SK-N-SH treated with all-trans-retinoic acid at 6 μM for 48 hours (cell line): ENCODE results near the gene MS4A5.

Source experiments
- ATAC-seq: fragments of 200-7000 bp; cut with Tn5 transposase; 3 replicates; pipeline ENCODE4 v1.9.1; 2020; ENCODE audit warnings: mild to moderate bottlenecking, moderate library complexity
- ARNTL ChIP-seq: fragments of 450-650 bp; formaldehyde crosslinking; IDR thresholded peaks from 2 replicates; pipeline ENCODE4 v1.5.0; 2020; ENCODE audit warnings: low read depth, mild to moderate bottlenecking, moderate library complexity, borderline replicate concordance
- BACH2 ChIP-seq: fragments of 250-450 bp; sonication (Bioruptor Pico); IDR thresholded peaks from 2 replicates; pipeline ENCODE4 v1.9.0; 2021; ENCODE audit warnings: mild to moderate bottlenecking, borderline replicate concordance
- CSDC2 ChIP-seq: fragments of 250-450 bp; sonication (Bioruptor Pico); IDR thresholded peaks from 2 replicates; pipeline ENCODE4 v1.5.0; 2020; ENCODE audit warnings: mild to moderate bottlenecking, moderate library complexity
- ESRRG ChIP-seq: fragments of 250-450 bp; sonication (Bioruptor Pico); IDR thresholded peaks from 2 replicates; pipeline ENCODE4 v1.6.1; 2021; ENCODE audit warnings: mild to moderate bottlenecking
- ISL1 ChIP-seq: fragments of 250-450 bp; sonication (Bioruptor Pico); IDR thresholded peaks from 2 replicates; pipeline ENCODE4 v2.1.2; 2022; ENCODE audit warnings: mild to moderate bottlenecking, moderate library complexity
- OSR1 ChIP-seq: fragments of 250-450 bp; sonication (Bioruptor Pico); IDR thresholded peaks from 2 replicates; pipeline ENCODE4 v1.8.0; 2022; ENCODE audit warnings: moderate library complexity, mild to moderate bottlenecking, inconsistent platforms
- RARB ChIP-seq: fragments of 250-450 bp; sonication (Bioruptor Pico); IDR thresholded peaks from 2 replicates; pipeline ENCODE4 v1.8.0; 2021; ENCODE audit warnings: mild to moderate bottlenecking, moderate library complexity
- SNAI2 ChIP-seq: fragments of 250-450 bp; sonication (Bioruptor Pico); IDR thresholded peaks from 2 replicates; pipeline ENCODE4 v1.5.0; 2020; ENCODE audit warnings: mild to moderate bottlenecking, moderate library complexity
- TCF4 ChIP-seq: fragments of 250-450 bp; sonication (Bioruptor Pico); IDR thresholded peaks from 2 replicates; pipeline ENCODE4 v1.8.0; 2021; ENCODE audit warnings: mild to moderate bottlenecking, moderate library complexity, borderline replicate concordance
- TOX ChIP-seq: fragments of 250-450 bp; sonication (Bioruptor Pico); IDR thresholded peaks from 2 replicates; pipeline ENCODE4 v1.8.0; 2021; ENCODE audit warnings: mild to moderate bottlenecking, moderate library complexity, borderline replicate concordance
- ZC3H10 ChIP-seq: fragments of 250-450 bp; sonication (Bioruptor Pico); IDR thresholded peaks from 2 replicates; pipeline ENCODE4 v1.5.1; 2021; ENCODE audit warnings: mild to moderate bottlenecking, moderate library complexity
- ZFP3 ChIP-seq: fragments of 250-450 bp; sonication (Bioruptor Pico); IDR thresholded peaks from 2 replicates; pipeline ENCODE4 v1.5.0; 2020; ENCODE audit warnings: mild to moderate bottlenecking, moderate library complexity
- ZFP30 ChIP-seq: fragments of 450-650 bp; formaldehyde crosslinking; IDR thresholded peaks from 2 replicates; pipeline ENCODE4 v1.5.0; 2022; ENCODE audit warnings: mild to moderate bottlenecking, moderate library complexity
- ZNF565 ChIP-seq: fragments of 450-650 bp; formaldehyde crosslinking; conservative IDR thresholded peaks from 2 replicates; pipeline ENCODE4 v1.5.0; 2020; ENCODE audit warnings: low read depth, mild to moderate bottlenecking, moderate library complexity
- ZNF70 ChIP-seq: fragments of 450-650 bp; formaldehyde crosslinking; IDR thresholded peaks from 2 replicates; pipeline ENCODE4 v1.5.0; 2020; ENCODE audit warnings: mild to moderate bottlenecking, moderate library complexity
- ZNF8 ChIP-seq: fragments of 450-650 bp; formaldehyde crosslinking; IDR thresholded peaks from 2 replicates; pipeline ENCODE4 v1.5.0; 2020; ENCODE audit warnings: mild to moderate bottlenecking, moderate library complexity
- TF ChIP-seq, protein P1 (sequence below): fragments of 250-450 bp; sonication (Bioruptor Pico); IDR thresholded peaks from 2 replicates; pipeline ENCODE4 v1.5.1; 2021; ENCODE audit warnings: mild to moderate bottlenecking, moderate library complexity
- TF ChIP-seq, protein P2 (sequence below): fragments of 250-450 bp; sonication (Bioruptor Pico); IDR thresholded peaks from 2 replicates; pipeline ENCODE4 v1.5.0; 2020; ENCODE audit warnings: mild to moderate bottlenecking, moderate library complexity
- TF ChIP-seq, protein P3 (sequence below): fragments of 250-450 bp; sonication (Bioruptor Pico); IDR thresholded peaks from 2 replicates; pipeline ENCODE4 v1.8.0; 2021; ENCODE audit warnings: low read depth, mild to moderate bottlenecking, moderate library complexity, borderline replicate concordance

Gene MS4A5

DNA sequence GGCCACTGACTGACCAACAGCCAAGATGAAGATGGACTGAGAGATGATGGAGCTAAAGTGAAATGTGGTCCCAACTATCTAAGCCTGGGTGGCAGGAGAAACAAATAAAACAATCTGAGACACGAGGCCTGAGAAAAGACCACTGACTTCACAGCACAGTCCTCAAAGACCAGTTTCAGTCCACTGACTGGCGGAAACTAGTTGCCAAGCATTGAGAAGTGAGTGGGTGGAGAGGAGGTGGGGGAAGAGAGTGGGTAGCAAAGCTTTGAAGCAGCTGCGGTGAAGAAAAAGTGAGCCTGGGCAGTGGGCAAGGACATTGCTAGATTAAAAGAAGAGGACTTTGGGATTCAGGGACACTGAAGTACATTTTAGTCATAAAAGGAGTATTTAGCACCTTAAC, 28.2 kb downstream of the MS4A5 start (continued):
- TF ChIP-seq, protein P1, sequence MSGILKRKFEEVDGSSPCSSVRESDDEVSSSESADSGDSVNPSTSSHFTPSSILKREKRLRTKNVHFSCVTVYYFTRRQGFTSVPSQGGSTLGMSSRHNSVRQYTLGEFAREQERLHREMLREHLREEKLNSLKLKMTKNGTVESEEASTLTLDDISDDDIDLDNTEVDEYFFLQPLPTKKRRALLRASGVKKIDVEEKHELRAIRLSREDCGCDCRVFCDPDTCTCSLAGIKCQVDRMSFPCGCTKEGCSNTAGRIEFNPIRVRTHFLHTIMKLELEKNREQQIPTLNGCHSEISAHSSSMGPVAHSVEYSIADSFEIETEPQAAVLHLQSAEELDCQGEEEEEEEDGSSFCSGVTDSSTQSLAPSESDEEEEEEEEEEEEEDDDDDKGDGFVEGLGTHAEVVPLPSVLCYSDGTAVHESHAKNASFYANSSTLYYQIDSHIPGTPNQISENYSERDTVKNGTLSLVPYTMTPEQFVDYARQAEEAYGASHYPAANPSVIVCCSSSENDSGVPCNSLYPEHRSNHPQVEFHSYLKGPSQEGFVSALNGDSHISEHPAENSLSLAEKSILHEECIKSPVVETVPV: no peak
- no peak for TF ChIP-seq CSDC2 (CRISPR knock-in tag)
- no peak for TF ChIP-seq ESRRG

DNA sequence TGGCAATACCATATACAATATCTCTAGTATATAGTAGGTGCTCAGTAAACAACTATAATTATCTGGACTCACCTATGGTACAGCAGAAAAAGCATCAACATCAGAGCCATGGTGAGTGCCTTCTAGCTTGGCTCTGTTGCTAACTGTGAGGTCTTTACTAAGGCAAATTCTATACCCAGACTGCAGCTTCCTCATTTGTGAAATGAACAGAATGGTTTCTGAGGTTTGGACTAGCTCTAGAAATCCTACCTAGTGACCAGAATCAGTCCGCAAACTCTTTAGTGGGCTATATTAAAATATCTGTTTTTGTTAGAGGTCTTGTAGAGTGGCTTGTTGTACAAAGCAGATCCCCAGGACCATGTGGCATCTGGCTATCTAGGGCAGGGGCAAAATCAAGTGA, 30.0 kb downstream of the MS4A5 start:
- TF ChIP-seq SNAI2 (no peak), ZNF70 (CRISPR knock-in tag) (no peak), TCF4 (CRISPR knock-in tag) (no peak), ZNF565 (CRISPR knock-in tag) (no peak), ARNTL (no peak), CSDC2 (CRISPR knock-in tag) (no peak), TOX (CRISPR knock-in tag) (no peak), ISL1 (CRISPR knock-in tag) (no peak)
- TF ChIP-seq, protein P2, sequence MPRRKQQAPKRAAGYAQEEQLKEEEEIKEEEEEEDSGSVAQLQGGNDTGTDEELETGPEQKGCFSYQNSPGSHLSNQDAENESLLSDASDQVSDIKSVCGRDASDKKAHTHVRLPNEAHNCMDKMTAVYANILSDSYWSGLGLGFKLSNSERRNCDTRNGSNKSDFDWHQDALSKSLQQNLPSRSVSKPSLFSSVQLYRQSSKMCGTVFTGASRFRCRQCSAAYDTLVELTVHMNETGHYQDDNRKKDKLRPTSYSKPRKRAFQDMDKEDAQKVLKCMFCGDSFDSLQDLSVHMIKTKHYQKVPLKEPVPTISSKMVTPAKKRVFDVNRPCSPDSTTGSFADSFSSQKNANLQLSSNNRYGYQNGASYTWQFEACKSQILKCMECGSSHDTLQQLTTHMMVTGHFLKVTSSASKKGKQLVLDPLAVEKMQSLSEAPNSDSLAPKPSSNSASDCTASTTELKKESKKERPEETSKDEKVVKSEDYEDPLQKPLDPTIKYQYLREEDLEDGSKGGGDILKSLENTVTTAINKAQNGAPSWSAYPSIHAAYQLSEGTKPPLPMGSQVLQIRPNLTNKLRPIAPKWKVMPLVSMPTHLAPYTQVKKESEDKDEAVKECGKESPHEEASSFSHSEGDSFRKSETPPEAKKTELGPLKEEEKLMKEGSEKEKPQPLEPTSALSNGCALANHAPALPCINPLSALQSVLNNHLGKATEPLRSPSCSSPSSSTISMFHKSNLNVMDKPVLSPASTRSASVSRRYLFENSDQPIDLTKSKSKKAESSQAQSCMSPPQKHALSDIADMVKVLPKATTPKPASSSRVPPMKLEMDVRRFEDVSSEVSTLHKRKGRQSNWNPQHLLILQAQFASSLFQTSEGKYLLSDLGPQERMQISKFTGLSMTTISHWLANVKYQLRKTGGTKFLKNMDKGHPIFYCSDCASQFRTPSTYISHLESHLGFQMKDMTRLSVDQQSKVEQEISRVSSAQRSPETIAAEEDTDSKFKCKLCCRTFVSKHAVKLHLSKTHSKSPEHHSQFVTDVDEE (CRISPR knock-in tag): no peak
- ATAC-seq: no peak

DNA sequence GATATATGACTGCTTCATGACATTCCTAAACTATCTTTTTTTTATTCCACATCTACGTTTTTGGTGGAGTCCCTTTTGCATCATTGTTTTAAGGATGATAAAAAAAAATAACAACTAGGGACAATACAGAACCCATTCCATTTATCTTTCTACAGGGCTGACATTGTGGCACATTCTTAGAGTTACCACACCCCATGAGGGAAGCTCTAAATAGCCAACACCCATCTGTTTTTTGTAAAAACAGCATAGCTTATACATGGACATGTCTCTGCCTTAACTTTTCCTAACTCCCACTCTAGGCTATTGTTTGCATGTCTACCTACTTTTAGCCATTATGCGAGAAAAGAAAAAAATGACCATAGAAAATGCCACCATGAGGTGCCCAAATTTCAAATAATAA, 39.5 kb downstream of the MS4A5 start:
- no peak for TF ChIP-seq ZNF565 (CRISPR knock-in tag)
- no peak for TF ChIP-seq BACH2
- TF ChIP-seq OSR1 (CRISPR knock-in tag): no peak
- ATAC-seq: no peak

DNA sequence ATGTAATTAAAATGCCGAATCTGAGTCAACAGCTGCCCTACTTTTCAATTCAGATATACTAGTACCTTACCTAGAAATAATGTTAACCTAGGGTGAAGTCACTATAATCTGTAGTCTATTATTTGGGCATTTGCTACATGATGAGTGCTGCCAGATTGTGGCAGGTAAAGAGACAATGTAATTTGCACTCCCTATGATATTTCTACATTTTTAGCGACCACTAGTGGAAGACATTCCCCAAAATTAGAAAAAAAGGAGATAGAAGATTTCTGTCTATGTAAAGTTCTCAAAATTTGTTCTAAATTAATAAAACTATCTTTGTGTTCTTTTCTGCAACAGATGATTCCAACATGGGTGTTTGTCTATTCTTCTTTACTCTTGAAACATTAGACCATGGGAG, 40.4 kb downstream of the MS4A5 start:
- no peak for TF ChIP-seq TCF4 (CRISPR knock-in tag)
- TF ChIP-seq, protein P3, sequence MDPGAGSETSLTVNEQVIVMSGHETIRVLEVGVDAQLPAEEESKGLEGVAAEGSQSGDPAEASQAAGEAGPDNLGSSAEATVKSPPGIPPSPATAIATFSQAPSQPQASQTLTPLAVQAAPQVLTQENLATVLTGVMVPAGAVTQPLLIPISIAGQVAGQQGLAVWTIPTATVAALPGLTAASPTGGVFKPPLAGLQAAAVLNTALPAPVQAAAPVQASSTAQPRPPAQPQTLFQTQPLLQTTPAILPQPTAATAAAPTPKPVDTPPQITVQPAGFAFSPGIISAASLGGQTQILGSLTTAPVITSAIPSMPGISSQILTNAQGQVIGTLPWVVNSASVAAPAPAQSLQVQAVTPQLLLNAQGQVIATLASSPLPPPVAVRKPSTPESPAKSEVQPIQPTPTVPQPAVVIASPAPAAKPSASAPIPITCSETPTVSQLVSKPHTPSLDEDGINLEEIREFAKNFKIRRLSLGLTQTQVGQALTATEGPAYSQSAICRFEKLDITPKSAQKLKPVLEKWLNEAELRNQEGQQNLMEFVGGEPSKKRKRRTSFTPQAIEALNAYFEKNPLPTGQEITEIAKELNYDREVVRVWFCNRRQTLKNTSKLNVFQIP (CRISPR knock-in tag): no peak
- TF ChIP-seq SNAI2: no peak
- TF ChIP-seq BACH2: no peak
- no peak for TF ChIP-seq ARNTL
- TF ChIP-seq, protein P1: no peak
- TF ChIP-seq RARB: no peak
- no peak for TF ChIP-seq ZNF70 (CRISPR knock-in tag)
- TF ChIP-seq ISL1 (CRISPR knock-in tag): no peak
- TF ChIP-seq ZFP3: no peak
- TF ChIP-seq ZFP30 (CRISPR knock-in tag): no peak
- no peak for TF ChIP-seq ZC3H10 (CRISPR knock-in tag)
- no peak for TF ChIP-seq OSR1 (CRISPR knock-in tag)
- TF ChIP-seq ZNF8 (CRISPR knock-in tag): no peak
- TF ChIP-seq, protein P2 (CRISPR knock-in tag): no peak
- ATAC-seq: no peak
